Lower leg skin (tissue), 3 donors: ENCODE results near the gene KRT27.

Source experiments
- POLR2A ChIP-seq, 2 donors: fragments of 450-650 bp; IDR thresholded peaks; one replicate each; pipeline ENCODE4 v1.6.1; 2016 to 2017; ENCODE audit warnings: antibody characterized with exemption in 2 of 2, mild to moderate bottlenecking in 1 of 2, moderate library complexity in 1 of 2
- TF ChIP-seq, protein P1 (sequence below), 3 donors: fragments of 450-650 bp; IDR thresholded peaks; one replicate each; pipeline ENCODE4 v1.5.1; 2016; ENCODE audit warnings: antibody characterized with exemption in 3 of 3, mild to moderate bottlenecking in 3 of 3, moderate library complexity in 2 of 3

DNA sequence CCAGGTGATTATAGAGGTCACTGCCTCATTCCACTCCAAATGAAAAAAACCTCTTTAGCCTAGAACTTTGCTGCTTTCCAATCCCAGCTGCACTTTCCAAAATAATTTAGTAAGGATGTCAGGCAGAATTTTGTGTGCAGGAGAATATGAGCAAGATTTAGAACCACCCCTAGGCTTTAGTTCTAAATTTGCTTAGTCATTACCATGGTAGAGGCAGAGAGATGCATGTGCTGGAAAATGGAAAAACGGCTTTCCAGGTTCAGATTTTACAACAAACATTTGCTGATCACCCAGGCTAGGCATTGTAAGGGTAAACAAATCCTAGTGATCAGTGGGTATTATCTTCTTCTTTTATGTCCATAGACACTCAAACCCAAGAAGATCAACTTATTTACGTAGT lies 16.7 kb downstream of the KRT27 start:
- TF ChIP-seq, protein P1, sequence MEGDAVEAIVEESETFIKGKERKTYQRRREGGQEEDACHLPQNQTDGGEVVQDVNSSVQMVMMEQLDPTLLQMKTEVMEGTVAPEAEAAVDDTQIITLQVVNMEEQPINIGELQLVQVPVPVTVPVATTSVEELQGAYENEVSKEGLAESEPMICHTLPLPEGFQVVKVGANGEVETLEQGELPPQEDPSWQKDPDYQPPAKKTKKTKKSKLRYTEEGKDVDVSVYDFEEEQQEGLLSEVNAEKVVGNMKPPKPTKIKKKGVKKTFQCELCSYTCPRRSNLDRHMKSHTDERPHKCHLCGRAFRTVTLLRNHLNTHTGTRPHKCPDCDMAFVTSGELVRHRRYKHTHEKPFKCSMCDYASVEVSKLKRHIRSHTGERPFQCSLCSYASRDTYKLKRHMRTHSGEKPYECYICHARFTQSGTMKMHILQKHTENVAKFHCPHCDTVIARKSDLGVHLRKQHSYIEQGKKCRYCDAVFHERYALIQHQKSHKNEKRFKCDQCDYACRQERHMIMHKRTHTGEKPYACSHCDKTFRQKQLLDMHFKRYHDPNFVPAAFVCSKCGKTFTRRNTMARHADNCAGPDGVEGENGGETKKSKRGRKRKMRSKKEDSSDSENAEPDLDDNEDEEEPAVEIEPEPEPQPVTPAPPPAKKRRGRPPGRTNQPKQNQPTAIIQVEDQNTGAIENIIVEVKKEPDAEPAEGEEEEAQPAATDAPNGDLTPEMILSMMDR (IDR thresholded peaks at IDR 0.05): no peak
- no peak for TF ChIP-seq POLR2A (IDR thresholded peaks at IDR 0.05)
